ENCODE measurements around the gene CBX7.

CBX7 gene

DNA sequence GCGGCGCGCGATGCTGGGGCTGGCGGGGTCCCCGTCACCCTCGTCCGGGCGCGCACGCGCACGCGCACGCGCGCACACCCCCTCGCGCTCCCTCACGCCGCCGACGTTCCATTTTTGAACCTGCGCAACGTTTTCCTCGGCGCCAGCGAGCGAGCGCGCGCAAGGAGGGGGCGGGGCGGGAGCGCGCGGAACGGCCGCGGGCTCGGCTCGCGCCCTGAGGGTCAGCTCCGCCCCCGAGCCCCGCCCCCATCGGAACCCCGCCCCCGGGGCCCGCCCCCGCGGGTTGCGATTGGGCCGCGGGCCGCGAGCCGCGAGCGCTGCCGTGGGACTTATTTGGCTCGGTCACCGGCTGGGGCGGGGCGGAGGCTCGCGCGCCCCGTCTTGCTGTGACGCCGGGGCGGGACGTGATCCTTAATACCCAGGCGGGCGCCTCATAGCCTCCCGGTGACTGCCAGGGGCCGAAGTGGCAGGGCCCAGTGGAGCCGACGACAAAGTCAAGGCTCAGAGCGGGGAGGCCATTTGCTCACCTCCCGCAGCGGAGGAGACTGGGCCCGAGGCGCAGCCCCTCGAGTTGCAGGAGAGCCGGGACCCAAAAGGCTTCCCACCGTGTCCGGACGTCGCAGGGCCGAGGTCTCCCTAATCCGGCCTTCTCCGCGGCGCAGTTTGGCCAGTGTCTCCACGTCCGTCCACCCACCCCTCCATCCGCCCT lies at the start of gene CBX7:
Gene CBX7 (minus strand): TSS at position 170 of the 709 bp plus-strand sequence. CDS start 236 bp downstream, outside the sequence.
- H3K27ac Mint-ChIP-seq: peak within 1 kb of the TSS; percentile 79
- H3K9me3 Mint-ChIP-seq: no peaks in the 10 kb centered on the region
- H3K4me1 Mint-ChIP-seq (ENCODE audit: low read depth): peaks cover 21% of the 10 kb centered on the region
- H3K36me3 Mint-ChIP-seq (ENCODE audit: low read depth): peaks cover 1% of the 10 kb centered on the region
- H3K27me3 Mint-ChIP-seq (ENCODE audit: low read depth): peaks cover 42% of the 10 kb centered on the region
- H3K4me3 Mint-ChIP-seq: peak within 1 kb of the TSS; percentile 87

DNA sequence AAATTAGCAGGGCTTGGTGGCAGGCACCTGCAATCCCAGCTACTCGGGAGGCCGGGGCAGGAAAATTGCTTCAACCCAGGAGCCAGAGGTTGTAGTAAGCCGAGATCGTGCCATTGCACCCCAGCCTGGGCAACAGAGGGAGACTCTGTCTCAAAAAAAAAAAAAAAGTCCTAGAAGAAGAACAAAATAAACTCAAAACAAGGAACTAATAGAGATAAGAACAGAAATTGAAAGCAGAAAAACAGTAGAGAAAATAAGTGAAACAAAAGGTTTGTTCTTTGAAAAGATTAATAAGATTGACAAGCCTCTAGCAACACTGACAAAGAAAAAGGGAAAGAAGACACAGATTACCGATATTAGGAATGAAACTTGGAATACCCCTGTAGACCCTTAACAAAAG lies 45.1 kb upstream of the CBX7 start:
- peaks cover 3% of the 10 kb centered on the region for H3K9me3 Mint-ChIP-seq
- no peaks in the 10 kb centered on the region for H3K36me3 Mint-ChIP-seq (ENCODE audit: low read depth)
- H3K4me3 Mint-ChIP-seq: no peak overlapping the region
- peaks cover 46% of the 10 kb centered on the region for H3K27me3 Mint-ChIP-seq (ENCODE audit: low read depth)
- peaks cover 2% of the 10 kb centered on the region for H3K4me1 Mint-ChIP-seq (ENCODE audit: low read depth)
- H3K27ac Mint-ChIP-seq: no peak overlapping the region

DNA sequence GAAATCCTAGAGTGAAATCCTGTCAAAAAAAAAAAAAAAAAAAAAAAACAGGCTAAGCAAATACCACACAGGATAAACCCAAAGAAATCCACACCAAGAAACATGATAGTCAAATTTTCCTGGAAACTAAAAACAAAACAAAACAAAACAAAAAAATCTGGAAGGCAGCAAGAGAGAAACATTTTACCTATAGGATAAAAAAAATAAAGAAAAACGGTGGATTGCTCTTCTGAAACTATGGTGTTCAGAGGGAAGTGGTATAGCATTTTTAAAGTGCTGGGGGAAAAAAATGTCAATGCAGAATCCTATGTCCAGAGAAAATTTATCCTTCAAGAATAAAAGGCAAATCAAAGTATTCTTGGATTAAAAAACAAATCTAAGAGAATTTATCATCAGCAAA lies 41.6 kb upstream of the CBX7 start:
- Mint-ChIP-seq H3K36me3 (ENCODE audit: low read depth) (no peaks in the 10 kb centered on the region), H3K9me3 (peaks cover 3% of the 10 kb centered on the region), H3K27me3 (ENCODE audit: low read depth) (peaks cover 45% of the 10 kb centered on the region), H3K4me1 (ENCODE audit: low read depth) (peaks cover 2% of the 10 kb centered on the region), H3K4me3 (no peak overlapping the region), H3K27ac (no peak overlapping the region)

DNA sequence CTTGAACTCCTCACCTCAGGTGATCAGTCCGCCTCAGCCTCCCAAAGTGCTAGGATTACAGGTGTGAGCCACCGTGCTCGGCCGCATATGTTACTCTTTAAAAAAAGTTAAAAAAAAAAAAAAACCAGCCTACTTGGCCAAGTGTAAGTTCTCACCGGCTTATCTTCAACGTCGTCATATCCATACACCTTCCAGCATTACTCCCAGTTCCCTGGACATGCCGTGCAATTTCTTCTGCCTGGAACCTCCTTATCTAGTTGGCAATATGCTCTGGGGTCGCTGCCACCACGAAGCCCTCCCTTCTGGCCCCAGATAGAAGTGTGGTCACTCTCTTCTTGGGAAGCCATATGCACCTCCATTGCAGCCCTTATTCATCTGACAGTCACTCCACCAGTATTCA lies 36.3 kb upstream of the CBX7 start:
- no peaks in the 10 kb centered on the region for H3K9me3 Mint-ChIP-seq
- no peaks in the 10 kb centered on the region for H3K36me3 Mint-ChIP-seq (ENCODE audit: low read depth)
- H3K27ac Mint-ChIP-seq: no peak overlapping the region
- H3K4me3 Mint-ChIP-seq: no peak overlapping the region
- H3K4me1 Mint-ChIP-seq (ENCODE audit: low read depth): no peaks in the 10 kb centered on the region
- peaks cover 21% of the 10 kb centered on the region for H3K27me3 Mint-ChIP-seq (ENCODE audit: low read depth)

DNA sequence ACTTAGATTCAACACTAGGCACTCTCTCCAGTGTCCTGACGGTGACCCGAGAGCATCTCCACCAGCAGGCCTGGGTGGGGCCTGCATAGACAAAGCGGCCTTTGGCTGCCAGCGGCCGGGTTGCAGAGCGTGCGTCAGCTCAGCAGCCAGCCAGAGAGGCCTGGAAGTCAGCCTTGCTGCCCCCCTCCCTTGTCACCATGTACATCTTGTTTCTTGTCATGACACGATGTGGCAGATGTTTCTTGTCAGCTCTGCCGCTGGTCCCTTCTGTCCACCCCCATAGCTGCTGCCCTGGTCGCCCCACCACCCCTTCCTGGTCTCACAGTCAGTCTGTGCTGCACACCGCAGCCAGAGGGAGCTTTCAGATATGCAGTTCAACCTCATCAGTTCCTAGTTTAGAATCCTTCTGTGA lies 33.1 kb upstream of the CBX7 start:
- no peaks in the 10 kb centered on the region for H3K36me3 Mint-ChIP-seq (ENCODE audit: low read depth)
- H3K9me3 Mint-ChIP-seq: no peaks in the 10 kb centered on the region
- H3K27me3 Mint-ChIP-seq (ENCODE audit: low read depth): peaks cover 4% of the 10 kb centered on the region
- H3K4me3 Mint-ChIP-seq: no peak overlapping the region
- H3K27ac Mint-ChIP-seq: no peak overlapping the region
- H3K4me1 Mint-ChIP-seq (ENCODE audit: low read depth): no peaks in the 10 kb centered on the region

DNA sequence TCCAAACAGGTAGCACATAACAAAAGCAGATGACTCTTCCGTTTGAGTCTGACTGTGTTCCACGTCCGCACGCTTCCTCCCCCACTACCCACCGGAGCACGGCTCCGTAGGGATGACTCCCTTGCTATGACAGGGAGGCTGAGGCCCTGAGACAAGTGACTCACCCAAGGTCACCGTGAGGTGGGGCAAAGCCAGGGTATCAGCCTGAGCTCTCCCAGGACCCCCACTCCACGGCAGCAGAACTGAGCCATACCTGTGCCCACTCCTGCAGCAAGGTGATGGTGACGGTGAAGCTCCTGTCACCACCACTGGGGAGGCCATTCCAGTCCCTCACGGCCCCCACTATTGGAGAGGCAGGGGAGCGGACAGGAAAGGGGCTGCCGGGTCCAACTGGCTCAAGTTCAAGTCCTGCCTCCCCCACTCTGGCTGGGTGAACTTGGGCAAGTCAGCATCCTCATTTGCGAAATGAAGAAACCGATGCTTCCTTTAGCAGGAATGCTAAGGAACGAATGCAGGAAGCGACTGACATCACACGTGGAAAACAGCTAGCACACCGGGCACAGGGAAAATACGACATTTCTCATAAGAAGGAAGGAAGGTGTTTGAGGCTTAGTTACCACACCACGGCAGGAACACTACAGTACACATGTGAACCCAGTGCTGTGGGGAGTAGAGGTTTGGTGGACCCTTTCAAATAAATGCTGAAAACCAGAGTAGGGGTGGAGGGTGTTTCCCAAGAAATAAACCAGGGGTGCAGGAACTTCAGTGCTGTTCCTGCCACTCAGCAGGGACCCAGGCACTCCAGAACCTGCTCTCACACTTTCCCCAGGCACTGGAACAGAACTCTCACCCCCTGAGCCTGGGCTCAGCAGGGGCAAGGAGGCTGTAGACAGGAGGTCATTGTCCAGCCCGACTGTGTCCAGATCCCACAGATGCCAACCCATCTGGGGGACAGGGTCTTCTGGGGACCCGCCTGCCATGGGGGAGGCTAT lies 32.4 kb upstream of the CBX7 start:
- Mint-ChIP-seq H3K4me1 (ENCODE audit: low read depth) (no peaks in the 10 kb centered on the region), H3K9me3 (no peaks in the 10 kb centered on the region), H3K27ac (no peak overlapping the region), H3K4me3 (no peak overlapping the region), H3K36me3 (ENCODE audit: low read depth) (no peaks in the 10 kb centered on the region), H3K27me3 (ENCODE audit: low read depth) (peaks cover 4% of the 10 kb centered on the region)

DNA sequence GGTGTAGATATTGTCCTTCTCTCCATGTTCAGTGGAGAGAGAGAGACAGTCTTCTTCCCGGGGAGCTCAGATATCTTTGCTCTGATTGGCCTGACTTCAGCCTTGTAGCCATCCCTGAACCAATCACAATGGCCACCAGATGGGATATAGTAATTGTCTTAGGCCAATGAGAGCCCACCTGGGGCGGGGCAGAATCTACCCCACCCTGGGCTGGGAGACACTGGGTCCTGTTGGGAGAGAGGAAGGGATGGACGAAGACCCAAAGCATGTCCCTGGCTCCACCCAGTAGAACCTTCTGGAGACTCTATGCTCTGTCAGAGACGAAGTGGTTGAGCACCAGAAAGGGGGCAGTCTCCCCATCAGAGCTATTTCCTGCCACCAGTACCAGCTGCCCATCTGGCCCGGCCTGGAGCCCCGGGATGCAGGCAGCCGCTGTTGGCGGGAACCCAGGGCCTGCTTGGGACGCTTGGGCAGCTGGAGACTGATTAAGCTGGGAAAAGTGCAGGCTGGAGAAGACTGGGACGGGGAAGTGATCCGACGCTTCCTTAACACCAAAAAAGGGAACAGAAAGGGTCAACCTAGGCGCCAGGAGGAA lies 31.6 kb upstream of the CBX7 start:
- Mint-ChIP-seq H3K36me3 (ENCODE audit: low read depth) (no peaks in the 10 kb centered on the region), H3K27ac (no peak overlapping the region), H3K4me3 (no peak overlapping the region), H3K9me3 (no peaks in the 10 kb centered on the region), H3K27me3 (ENCODE audit: low read depth) (peaks cover 4% of the 10 kb centered on the region), H3K4me1 (ENCODE audit: low read depth) (no peaks in the 10 kb centered on the region)

DNA sequence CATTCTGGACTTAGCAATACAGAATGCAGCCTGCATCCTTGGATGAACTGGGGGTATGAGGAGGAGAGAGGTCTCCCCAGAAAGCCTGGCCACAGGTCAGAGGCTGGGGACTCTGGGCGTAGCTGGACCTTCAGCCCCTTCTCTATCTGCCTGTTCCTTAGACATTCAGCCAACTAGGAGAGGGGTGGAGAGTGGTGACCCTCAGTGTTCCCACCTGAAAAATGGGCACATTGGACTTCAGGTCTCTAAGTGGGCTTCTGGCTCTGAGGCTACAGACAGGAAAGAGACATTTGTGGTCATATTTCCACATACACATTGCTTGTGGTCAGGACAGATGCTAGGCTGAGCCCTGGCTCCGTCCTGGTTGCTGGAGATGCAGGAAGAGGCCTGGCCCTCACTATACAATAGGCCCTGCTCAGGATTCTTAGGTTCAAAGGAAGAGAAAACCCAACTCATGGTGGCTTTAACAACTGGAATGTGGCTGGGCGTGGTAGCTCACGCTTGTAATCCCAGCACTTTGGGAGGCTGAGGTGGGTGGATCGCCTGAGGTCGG lies 30.1 kb upstream of the CBX7 start:
- Mint-ChIP-seq H3K4me3 (no peak overlapping the region), H3K27me3 (ENCODE audit: low read depth) (peaks cover 4% of the 10 kb centered on the region), H3K27ac (no peak overlapping the region), H3K9me3 (no peaks in the 10 kb centered on the region), H3K4me1 (ENCODE audit: low read depth) (peaks cover 4% of the 10 kb centered on the region), H3K36me3 (ENCODE audit: low read depth) (no peaks in the 10 kb centered on the region)

DNA sequence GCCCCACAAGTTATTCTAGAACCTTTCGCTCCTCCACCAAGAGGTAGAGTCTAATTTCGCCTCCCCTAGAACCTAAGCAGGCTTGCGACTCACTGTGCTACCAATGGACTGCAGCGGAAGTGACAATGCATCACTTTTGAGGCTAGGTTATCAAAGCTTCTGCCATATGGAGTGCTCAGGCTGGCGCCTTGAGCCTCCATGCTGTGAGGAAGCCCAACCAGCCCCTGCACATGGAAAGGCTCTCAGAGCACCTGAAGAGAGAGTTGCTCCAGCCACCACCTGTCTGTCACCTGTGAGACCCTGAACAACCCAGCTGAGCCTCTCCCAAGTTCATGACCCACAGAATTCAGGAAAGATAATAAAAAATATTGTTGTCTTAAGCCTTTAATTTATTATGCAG lies 29.3 kb upstream of the CBX7 start:
- Mint-ChIP-seq H3K4me3 (no peak overlapping the region), H3K4me1 (ENCODE audit: low read depth) (peaks cover 4% of the 10 kb centered on the region), H3K27me3 (ENCODE audit: low read depth) (peaks cover 4% of the 10 kb centered on the region), H3K36me3 (ENCODE audit: low read depth) (no peaks in the 10 kb centered on the region), H3K9me3 (no peaks in the 10 kb centered on the region), H3K27ac (no peak overlapping the region)

DNA sequence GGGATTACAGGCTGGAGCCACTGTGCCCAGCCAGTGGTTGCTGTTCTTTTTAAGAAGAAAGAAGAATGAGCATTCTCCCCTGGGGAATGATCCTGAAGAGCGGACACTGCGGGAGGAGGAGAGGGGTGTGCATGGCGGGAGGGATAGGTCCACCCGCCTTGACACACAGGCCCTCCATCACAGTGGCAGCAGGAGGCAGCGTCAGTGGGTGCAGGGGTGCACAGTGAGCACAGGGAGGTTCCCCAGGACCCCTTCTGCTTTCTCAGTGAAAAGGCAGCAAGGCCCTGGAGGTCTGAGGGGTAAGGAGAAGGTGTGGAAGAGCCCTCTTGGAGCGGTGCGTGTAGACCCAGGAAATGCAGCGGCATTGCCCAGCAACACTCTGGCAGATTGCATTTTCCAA lies 28.9 kb upstream of the CBX7 start:
- Mint-ChIP-seq H3K4me1 (ENCODE audit: low read depth) (peaks cover 4% of the 10 kb centered on the region), H3K36me3 (ENCODE audit: low read depth) (no peaks in the 10 kb centered on the region), H3K27ac (no peak overlapping the region), H3K9me3 (no peaks in the 10 kb centered on the region), H3K27me3 (ENCODE audit: low read depth) (peaks cover 4% of the 10 kb centered on the region), H3K4me3 (no peak overlapping the region)

DNA sequence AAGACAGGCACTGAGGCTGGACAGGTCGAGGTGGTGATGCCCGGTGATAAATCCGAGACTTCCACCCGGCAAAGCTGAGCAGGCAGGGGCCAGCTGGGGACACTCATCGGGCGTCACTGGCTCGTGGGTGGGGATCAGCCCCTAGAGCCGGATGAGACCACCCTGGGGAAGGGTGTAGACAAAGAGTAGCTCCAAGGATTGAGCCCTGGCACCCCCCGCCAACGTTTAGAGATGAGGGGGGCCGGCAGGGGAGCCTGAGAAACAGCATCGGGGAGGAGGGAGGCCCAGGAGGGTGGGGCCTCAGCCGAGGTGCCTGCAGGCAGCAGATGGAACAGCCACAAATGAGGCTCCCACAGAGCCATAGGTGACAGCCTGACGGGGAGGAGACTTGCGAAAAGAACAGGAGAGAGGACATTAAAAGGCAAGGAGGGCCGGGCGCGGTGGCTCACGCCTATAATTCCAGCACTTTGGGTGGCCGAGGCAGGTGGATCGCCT lies 27.4 kb upstream of the CBX7 start:
- H3K9me3 Mint-ChIP-seq: no peaks in the 10 kb centered on the region
- no peak overlapping the region for H3K27ac Mint-ChIP-seq
- H3K27me3 Mint-ChIP-seq (ENCODE audit: low read depth): no peaks in the 10 kb centered on the region
- H3K36me3 Mint-ChIP-seq (ENCODE audit: low read depth): no peaks in the 10 kb centered on the region
- H3K4me1 Mint-ChIP-seq (ENCODE audit: low read depth): peaks cover 4% of the 10 kb centered on the region
- no peak overlapping the region for H3K4me3 Mint-ChIP-seq

DNA sequence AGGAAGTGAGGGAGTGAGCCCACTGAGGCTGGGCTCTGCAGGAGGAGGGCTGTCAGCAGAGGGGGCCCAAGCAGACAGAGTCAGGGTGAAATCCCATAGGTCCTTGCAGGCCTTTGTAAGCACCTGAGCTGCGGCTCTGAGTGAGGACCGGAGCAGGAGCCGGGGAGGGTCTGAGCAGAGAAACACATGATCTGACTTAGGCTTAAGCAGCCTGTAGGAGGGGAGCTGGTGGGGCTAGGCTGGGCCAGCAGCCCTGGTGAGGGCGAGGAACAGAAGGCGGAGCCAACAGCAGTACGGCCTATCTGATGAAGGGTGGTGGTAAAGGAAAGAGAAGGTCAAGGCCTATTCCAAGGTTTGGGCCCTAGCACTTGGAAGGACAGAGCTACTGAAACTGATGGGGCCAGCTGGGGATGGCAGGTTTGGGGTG lies 26.9 kb upstream of the CBX7 start:
- Mint-ChIP-seq H3K4me3 (no peak overlapping the region), H3K36me3 (ENCODE audit: low read depth) (no peaks in the 10 kb centered on the region), H3K9me3 (no peaks in the 10 kb centered on the region), H3K27ac (no peak overlapping the region), H3K4me1 (ENCODE audit: low read depth) (peaks cover 9% of the 10 kb centered on the region), H3K27me3 (ENCODE audit: low read depth) (no peaks in the 10 kb centered on the region)

DNA sequence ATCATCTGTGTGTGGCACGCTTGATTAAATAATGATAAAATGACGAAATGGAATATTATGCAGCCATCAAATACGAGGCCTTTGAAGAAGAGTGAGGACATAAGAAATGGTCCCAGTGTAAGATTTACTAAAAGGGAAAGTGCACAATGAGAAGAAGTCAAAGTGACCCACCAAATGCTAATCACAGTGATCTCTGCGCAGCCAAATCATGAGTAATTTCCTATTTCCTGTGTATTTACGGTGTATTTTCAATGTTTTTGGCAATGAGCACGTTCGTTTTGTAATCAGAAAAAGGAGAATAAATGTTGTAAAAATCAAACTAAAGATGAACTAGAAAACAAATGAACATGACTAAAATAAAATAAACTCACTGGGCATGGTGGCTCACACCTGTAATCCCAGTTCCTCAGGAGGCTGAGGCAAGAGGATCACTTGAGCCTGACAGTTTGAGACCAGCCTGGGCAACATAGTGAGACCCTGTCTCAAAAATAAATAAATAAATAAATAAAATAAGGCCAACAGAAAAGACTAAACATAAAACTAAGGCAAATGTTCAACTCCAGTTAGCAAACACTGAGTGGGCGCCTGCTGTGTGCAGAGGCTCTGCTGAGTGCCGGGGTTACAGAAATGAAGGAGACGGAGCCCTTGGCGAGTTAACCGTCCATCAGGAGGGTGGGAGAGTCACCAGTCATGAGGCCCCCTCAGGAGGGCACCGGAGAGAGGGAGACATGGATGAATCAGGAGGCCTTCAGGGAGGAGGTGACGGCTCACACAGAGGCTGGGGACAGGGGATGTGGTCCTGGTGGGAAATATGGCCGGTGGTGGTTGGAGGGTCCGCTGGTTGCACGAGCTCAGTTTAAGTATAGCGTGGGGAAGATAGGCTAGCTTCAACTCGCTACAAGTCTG lies 26.0 kb upstream of the CBX7 start:
- no peaks in the 10 kb centered on the region for H3K36me3 Mint-ChIP-seq (ENCODE audit: low read depth)
- H3K4me1 Mint-ChIP-seq (ENCODE audit: low read depth): peaks cover 18% of the 10 kb centered on the region
- no peaks in the 10 kb centered on the region for H3K27me3 Mint-ChIP-seq (ENCODE audit: low read depth)
- H3K9me3 Mint-ChIP-seq: no peaks in the 10 kb centered on the region
- H3K27ac Mint-ChIP-seq: no peak overlapping the region
- H3K4me3 Mint-ChIP-seq: no peak overlapping the region

All from T-helper 1 cell treated with Interleukin-12 subunit alpha and Interleukin-12 subunit beta and Interleukin-4 antibody, amounts not matched to agents 30 μg/mL and 1 μg/mL, for 36 hours (primary cell).